HL-60 (cell line): Measurements from ENCODE around the gene MAP1LC3A.

ENCODE experiments used
- DNase-seq, 2 experiments: peaks; one replicate each; pipeline ENCODE4 v3.0.0-alpha.2; 2010 to 2020; ENCODE audit warnings: low read depth in 1 of 2, low spot score in 1 of 2
- H3K27ac ChIP-seq: fragments of 250-450 bp; sonication (Bioruptor Pico); replicated peaks from 2 replicates; pipeline ENCODE4 v1.5.1; 2020; ENCODE audit warnings: mild to moderate bottlenecking, moderate library complexity
- H3K27me3 ChIP-seq: fragments of 250-450 bp; sonication (Bioruptor Pico); 2 replicates; pipeline ENCODE4 v1.5.1; 2021; ENCODE audit warnings: mild to moderate bottlenecking, moderate library complexity; ENCODE audit not compliant: insufficient read depth, poor library complexity, severe bottlenecking
- H3K4me3 ChIP-seq: replicated peaks from 2 replicates; pipeline ENCODE4 v1.5.1; 2011; ENCODE audit warnings: mild to moderate bottlenecking, control low read depth, low read length; ENCODE audit not compliant: insufficient read depth
- GABPA ChIP-seq: IDR thresholded peaks from 2 replicates; pipeline ENCODE4 v1.6.1; 2012; ENCODE audit warnings: low read depth
- POLR2AphosphoS5 ChIP-seq: IDR thresholded peaks from 2 replicates; pipeline ENCODE4 v1.6.1; 2012; ENCODE audit warnings: low read depth
- SPI1 ChIP-seq: IDR thresholded peaks from 2 replicates; pipeline ENCODE4 v1.6.1; 2012; ENCODE audit warnings: low read depth, mild to moderate bottlenecking, borderline replicate concordance
- TF ChIP-seq, protein P1 (sequence below): IDR thresholded peaks from 2 replicates; pipeline ENCODE4 v1.6.1; 2012; ENCODE audit warnings: low read depth; ENCODE audit not compliant: insufficient replicate concordance
- TF ChIP-seq, protein P2 (sequence below): IDR thresholded peaks from one replicate; pipeline ENCODE4 v1.5.1; 2011; ENCODE audit warnings: low read length, control low read depth, inconsistent platforms; ENCODE audit not compliant: insufficient read depth

The MAP1LC3A gene

DNA sequence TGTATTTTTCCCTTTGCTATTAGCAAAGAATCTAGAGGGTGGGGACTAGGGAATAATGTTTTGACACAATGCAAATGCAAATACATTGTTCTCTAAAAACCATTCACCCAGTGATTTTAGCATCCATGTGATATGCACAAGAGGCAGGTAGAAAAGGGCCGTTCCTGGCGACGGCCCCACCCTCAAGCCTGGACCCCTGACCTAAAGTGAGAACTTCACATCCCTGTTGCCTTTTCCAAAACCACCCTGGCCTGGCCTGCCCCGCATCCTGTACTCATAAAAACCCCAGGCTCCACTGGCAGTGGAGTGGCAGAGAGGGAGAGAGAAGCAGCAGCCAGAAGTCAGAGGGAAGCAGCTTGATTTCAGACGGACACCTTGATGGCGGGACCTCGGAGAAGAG is 48.5 kb downstream of the MAP1LC3A start:
- no peak for DNase-seq
- H3K4me3 ChIP-seq, result no peak overlapping the region
- TF ChIP-seq, protein P1, sequence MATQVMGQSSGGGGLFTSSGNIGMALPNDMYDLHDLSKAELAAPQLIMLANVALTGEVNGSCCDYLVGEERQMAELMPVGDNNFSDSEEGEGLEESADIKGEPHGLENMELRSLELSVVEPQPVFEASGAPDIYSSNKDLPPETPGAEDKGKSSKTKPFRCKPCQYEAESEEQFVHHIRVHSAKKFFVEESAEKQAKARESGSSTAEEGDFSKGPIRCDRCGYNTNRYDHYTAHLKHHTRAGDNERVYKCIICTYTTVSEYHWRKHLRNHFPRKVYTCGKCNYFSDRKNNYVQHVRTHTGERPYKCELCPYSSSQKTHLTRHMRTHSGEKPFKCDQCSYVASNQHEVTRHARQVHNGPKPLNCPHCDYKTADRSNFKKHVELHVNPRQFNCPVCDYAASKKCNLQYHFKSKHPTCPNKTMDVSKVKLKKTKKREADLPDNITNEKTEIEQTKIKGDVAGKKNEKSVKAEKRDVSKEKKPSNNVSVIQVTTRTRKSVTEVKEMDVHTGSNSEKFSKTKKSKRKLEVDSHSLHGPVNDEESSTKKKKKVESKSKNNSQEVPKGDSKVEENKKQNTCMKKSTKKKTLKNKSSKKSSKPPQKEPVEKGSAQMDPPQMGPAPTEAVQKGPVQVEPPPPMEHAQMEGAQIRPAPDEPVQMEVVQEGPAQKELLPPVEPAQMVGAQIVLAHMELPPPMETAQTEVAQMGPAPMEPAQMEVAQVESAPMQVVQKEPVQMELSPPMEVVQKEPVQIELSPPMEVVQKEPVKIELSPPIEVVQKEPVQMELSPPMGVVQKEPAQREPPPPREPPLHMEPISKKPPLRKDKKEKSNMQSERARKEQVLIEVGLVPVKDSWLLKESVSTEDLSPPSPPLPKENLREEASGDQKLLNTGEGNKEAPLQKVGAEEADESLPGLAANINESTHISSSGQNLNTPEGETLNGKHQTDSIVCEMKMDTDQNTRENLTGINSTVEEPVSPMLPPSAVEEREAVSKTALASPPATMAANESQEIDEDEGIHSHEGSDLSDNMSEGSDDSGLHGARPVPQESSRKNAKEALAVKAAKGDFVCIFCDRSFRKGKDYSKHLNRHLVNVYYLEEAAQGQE, result no peak
- TF ChIP-seq POLR2AphosphoS5 (no peak), GABPA (no peak), SPI1 (no peak)
- TF ChIP-seq, protein P2, sequence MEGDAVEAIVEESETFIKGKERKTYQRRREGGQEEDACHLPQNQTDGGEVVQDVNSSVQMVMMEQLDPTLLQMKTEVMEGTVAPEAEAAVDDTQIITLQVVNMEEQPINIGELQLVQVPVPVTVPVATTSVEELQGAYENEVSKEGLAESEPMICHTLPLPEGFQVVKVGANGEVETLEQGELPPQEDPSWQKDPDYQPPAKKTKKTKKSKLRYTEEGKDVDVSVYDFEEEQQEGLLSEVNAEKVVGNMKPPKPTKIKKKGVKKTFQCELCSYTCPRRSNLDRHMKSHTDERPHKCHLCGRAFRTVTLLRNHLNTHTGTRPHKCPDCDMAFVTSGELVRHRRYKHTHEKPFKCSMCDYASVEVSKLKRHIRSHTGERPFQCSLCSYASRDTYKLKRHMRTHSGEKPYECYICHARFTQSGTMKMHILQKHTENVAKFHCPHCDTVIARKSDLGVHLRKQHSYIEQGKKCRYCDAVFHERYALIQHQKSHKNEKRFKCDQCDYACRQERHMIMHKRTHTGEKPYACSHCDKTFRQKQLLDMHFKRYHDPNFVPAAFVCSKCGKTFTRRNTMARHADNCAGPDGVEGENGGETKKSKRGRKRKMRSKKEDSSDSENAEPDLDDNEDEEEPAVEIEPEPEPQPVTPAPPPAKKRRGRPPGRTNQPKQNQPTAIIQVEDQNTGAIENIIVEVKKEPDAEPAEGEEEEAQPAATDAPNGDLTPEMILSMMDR, result no peak
- H3K27ac ChIP-seq, result no peak overlapping the region
- H3K27me3 ChIP-seq, result no peaks in the 10 kb centered on the region
